HT1080 (cell line): ENCODE data around the gene DNAH17. TPM values are rescaled to one million over a fixed set of nuclear protein-coding genes. Genes with fewer than 3 reads are reported as not detected.

Experiments used
- DNase-seq: peaks from one replicate; pipeline ENCODE4 v3.0.0-alpha.2; 2015; ENCODE audit warnings: low read depth
- total RNA-seq: library from RNA; depleted of rRNA; stranded (reverse); fragments of >200 nt; shearing (Covaris generic); gene quantifications from 2 replicates; pipeline ENCODE4 v1.2.3, GENCODE V29; 2014

Gene DNAH17
- total RNA-seq, 1 experiment from 2014 or later: not detected

- no peak for DNase-seq
These were observed 26.7 kb downstream of the DNAH17 start for GRCh38 chr17:78550464-78550863.

- no peak for DNase-seq
These were observed 28.5 kb downstream of the DNAH17 start for GRCh38 chr17:78548725-78549124.

GRCh38 chr17:78547035-78547434, 30.2 kb downstream of the DNAH17 start:
- DNase-seq: no peak

- DNase-seq: no peak
These were observed 30.7 kb downstream of the DNAH17 start for GRCh38 chr17:78546476-78546875.

- no peak for DNase-seq
These were observed 32.1 kb downstream of the DNAH17 start for GRCh38 chr17:78544881-78545755.

GRCh38 chr17:78541488-78542206, 35.5 kb downstream of the DNAH17 start:
- peak; percentile 57 for DNase-seq

GRCh38 chr17:78539781-78540180, 37.4 kb downstream of the DNAH17 start:
- DNase-seq: no peak

- peak; percentile 55 for DNase-seq
These were observed 39.0 kb downstream of the DNAH17 start for GRCh38 chr17:78538033-78538776.

- no peak for DNase-seq
These were observed 39.9 kb downstream of the DNAH17 start for GRCh38 chr17:78537217-78537860.

- no peak for DNase-seq
These were observed 41.7 kb downstream of the DNAH17 start for GRCh38 chr17:78535273-78536197.

GRCh38 chr17:78534492-78535272, 42.5 kb downstream of the DNAH17 start:
- no peak for DNase-seq

- peak; percentile 71 for DNase-seq
These were observed 44.1 kb downstream of the DNAH17 start for GRCh38 chr17:78532922-78533640.

GRCh38 chr17:78532311-78532710, 44.9 kb downstream of the DNAH17 start:
- DNase-seq: no peak

GRCh38 chr17:78530675-78531074, 46.5 kb downstream of the DNAH17 start:
- no peak for DNase-seq

- no peak for DNase-seq
These were observed 47.1 kb downstream of the DNAH17 start for GRCh38 chr17:78529871-78530670.

GRCh38 chr17:78529251-78529650, 47.9 kb downstream of the DNAH17 start:
- no peak for DNase-seq

GRCh38 chr17:78528541-78528940, 48.7 kb downstream of the DNAH17 start:
- DNase-seq: no peak

GRCh38 chr17:78527345-78527744, 49.9 kb downstream of the DNAH17 start:
- DNase-seq: no peak
